GM12878 (cell line): ENCODE results near the gene NPBWR2. TPM values are rescaled to one million over a fixed set of nuclear protein-coding genes. Genes with fewer than 3 reads are reported as not detected.
A peak's percentile ranks its signal among the peaks of the same experiment; 100 is the strongest.

Source experiments
- ASH2L ChIP-seq: fragments of 300-600, 200-600 bp; sonication (generic); IDR thresholded peaks from 2 replicates; pipeline ENCODE4 v1.6.1; 2017; ENCODE audit warnings: low read depth, mild to moderate bottlenecking, borderline replicate concordance
- CBX3 ChIP-seq: fragments of 200-600 bp; sonication (generic); IDR thresholded peaks from 2 replicates; pipeline ENCODE4 v1.6.1; 2016; ENCODE audit warnings: low read depth, borderline replicate concordance
- HDAC6 ChIP-seq: fragments of 200-600 bp; sonication (generic); IDR thresholded peaks from one replicate; pipeline ENCODE4 v1.8.0; 2017; ENCODE audit warnings: antibody characterized with exemption; ENCODE audit not compliant: unreplicated experiment
- JUND ChIP-seq: IDR thresholded peaks from 2 replicates; pipeline ENCODE4 v1.6.1; 2012; ENCODE audit warnings: low read depth, mild to moderate bottlenecking, low read length, improper control_type of control experiment, moderate library complexity
- KDM1A ChIP-seq: fragments of 200-600 bp; sonication (generic); IDR thresholded peaks from 2 replicates; pipeline ENCODE4 v1.6.1; 2016; ENCODE audit warnings: borderline replicate concordance
- NFXL1 ChIP-seq: fragments of 450-650 bp; IDR thresholded peaks from 2 replicates; pipeline ENCODE4 v1.6.1; 2017; ENCODE audit warnings: antibody characterized with exemption, mild to moderate bottlenecking, borderline replicate concordance
- NR2F1 ChIP-seq: fragments of 450-650 bp; conservative IDR thresholded peaks from 2 replicates; pipeline ENCODE4 v1.6.1; 2017; ENCODE audit warnings: mild to moderate bottlenecking
- PAX5 ChIP-seq: IDR thresholded peaks from 2 replicates; pipeline ENCODE4 v1.6.1; 2011; ENCODE audit warnings: low read depth, low read length, borderline replicate concordance
- PAX8 ChIP-seq: fragments of 450-650 bp; IDR thresholded peaks from 2 replicates; pipeline ENCODE4 v1.6.1; 2017; ENCODE audit warnings: mild to moderate bottlenecking, moderate library complexity
- RELA ChIP-seq: fragments of 450-650 bp; IDR thresholded peaks from 2 replicates; pipeline ENCODE4 v1.8.0; 2014; ENCODE audit warnings: borderline replicate concordance; ENCODE audit not compliant: partially characterized antibody
- SKIL ChIP-seq: fragments of 450-650 bp; IDR thresholded peaks from 2 replicates; pipeline ENCODE4 v1.6.1; 2017; ENCODE audit warnings: mild to moderate bottlenecking, low read depth, inconsistent platforms; ENCODE audit not compliant: poor library complexity, severe bottlenecking
- SMAD5 ChIP-seq: IDR thresholded peaks from 2 replicates; pipeline ENCODE4 v1.6.1; 2016; ENCODE audit warnings: antibody characterized with exemption, low read depth
- SRF ChIP-seq, 2 experiments: IDR thresholded peaks; 2 replicates each; pipeline ENCODE4 v1.6.1; 2011; ENCODE audit warnings: low read depth in 2 of 2, low read length in 2 of 2, mild to moderate bottlenecking in 1 of 2, moderate library complexity in 1 of 2
- STAT3 ChIP-seq: IDR thresholded peaks from 2 replicates; pipeline ENCODE4 v1.6.1; 2011; ENCODE audit warnings: low read depth, low read length, improper control_type of control experiment
- ZNF274 ChIP-seq: IDR thresholded peaks from one replicate; pipeline ENCODE4 v1.8.0; 2011; ENCODE audit not compliant: insufficient read length, insufficient read depth
- ZNF384 ChIP-seq: IDR thresholded peaks from 2 replicates; pipeline ENCODE4 v1.6.1; 2012; ENCODE audit warnings: low read depth, mild to moderate bottlenecking, low read length, improper control_type of control experiment, borderline replicate concordance
- polyA plus RNA-seq, 11 experiments: library from polyadenylated mRNA; depleted of rRNA in 4 of 11; unstranded in 6 of 11; stranded (reverse) in 5 of 11; fragments of >200 nt; fragmentation: Nextera tagmentation in 4 of 11; fragmentation: Illumina TruSeq in 1 of 11; extraction: Ambion mirVana in 4 of 11; extraction: Trizol in 1 of 11; gene quantifications; 1 replicate in 1 of 11; 2 replicates in 10 of 11; pipeline versions ENCODE4 v1.2.1 to v1.2.3, GENCODE V29; 2011 to 2016; ENCODE audit warnings: inconsistent platforms in 2 of 11, missing spikeins in 2 of 11, low read depth in 1 of 11
- total RNA-seq, 4 experiments: library from RNA; depleted of rRNA in 3 of 4; stranded (reverse); fragments of >200 nt in 3 of 4; fragmentation: Illumina TruSeq in 1 of 4; extraction: Trizol in 1 of 4; gene quantifications; 2 replicates each; pipeline versions ENCODE4 v1.2.1 to v1.2.3, GENCODE V29; 2013 to 2021
- TF ChIP-seq, protein P1 (sequence below): fragments of 450-650 bp; IDR thresholded peaks from 2 replicates; pipeline ENCODE4 v1.6.1; 2016; ENCODE audit warnings: mild to moderate bottlenecking
- TF ChIP-seq, protein P2 (sequence below): fragments of 450-650 bp; IDR thresholded peaks from 2 replicates; pipeline ENCODE4 v1.6.1; 2017; ENCODE audit warnings: borderline replicate concordance
- TF ChIP-seq, protein P3 (sequence below): fragments of 450-650 bp; IDR thresholded peaks from 2 replicates; pipeline ENCODE4 v1.6.1; 2018; ENCODE audit warnings: borderline replicate concordance, mild to moderate bottlenecking; ENCODE audit not compliant: partially characterized antibody
- TF ChIP-seq, protein P4 (sequence below): fragments of 450-650 bp; conservative IDR thresholded peaks from 2 replicates; pipeline ENCODE4 v1.6.1; 2017; ENCODE audit warnings: mild to moderate bottlenecking, moderate library complexity

Gene NPBWR2
- total and polyA plus RNA-seq, 10 of the 15 experiments (the other 5 are each of a cell fraction or from before 2014, with no cell fraction given), result not detected

DNA sequence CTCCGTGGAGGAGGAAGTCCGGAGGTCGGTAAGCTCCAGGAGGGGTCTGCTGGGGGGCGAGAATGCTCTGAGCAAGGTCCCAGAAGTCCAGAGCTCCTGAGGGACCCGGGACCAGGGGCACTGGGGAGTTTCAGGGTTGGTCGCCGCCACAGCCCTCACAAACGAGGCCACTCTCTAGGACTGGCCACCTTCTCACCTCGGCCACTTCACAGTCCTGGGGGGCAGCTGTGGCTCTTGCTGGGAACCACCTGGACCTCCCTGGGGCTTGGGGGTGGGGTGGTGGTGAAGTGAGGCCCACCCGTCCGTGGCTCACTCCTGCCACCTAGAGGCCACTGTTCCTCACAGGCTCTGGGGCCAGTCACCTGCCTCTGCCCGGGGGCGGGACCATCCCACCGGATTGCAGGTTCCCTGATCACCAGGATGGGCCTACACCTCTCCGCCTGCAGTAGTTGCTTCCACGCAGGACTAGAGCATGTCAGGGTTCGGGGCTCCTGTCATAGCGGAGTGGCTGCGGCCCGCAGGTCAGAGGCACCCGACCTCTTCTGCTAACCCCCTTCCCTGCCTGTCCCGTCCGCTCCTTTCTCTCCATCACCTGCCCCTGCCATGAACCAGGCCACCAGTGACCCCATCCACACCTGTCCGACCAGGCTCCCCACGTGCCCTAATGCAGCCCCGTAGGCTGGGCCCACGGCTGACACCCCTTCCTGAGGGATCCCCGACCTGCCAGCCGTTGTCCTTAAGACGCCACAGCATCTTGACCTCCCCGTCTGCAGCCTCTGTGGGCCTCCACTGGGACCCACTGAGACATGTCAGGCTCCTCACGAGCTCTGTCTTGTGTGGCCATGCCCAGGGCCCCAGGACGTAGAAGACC is 49.5 kb downstream of the NPBWR2 start (continued):
- TF ChIP-seq, protein P1, sequence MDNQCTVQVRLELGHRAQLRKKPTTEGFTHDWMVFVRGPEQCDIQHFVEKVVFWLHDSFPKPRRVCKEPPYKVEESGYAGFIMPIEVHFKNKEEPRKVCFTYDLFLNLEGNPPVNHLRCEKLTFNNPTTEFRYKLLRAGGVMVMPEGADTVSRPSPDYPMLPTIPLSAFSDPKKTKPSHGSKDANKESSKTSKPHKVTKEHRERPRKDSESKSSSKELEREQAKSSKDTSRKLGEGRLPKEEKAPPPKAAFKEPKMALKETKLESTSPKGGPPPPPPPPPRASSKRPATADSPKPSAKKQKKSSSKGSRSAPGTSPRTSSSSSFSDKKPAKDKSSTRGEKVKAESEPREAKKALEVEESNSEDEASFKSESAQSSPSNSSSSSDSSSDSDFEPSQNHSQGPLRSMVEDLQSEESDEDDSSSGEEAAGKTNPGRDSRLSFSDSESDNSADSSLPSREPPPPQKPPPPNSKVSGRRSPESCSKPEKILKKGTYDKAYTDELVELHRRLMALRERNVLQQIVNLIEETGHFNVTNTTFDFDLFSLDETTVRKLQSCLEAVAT, result peak; percentile 38; the same call in 1 of the 2 replicates
- TF ChIP-seq NR2F1 (peak; percentile 68), PAX8 (no peak), RELA (peak; percentile 23), CBX3 (no peak), ZNF274 (no peak), PAX5 (peak; percentile 53; the same call in 1 of the 2 replicates), SMAD5 (no peak), NFXL1 (no peak), ZNF384 (no peak), ASH2L (no peak), SRF (IDR thresholded peaks at IDR 0.05; ENCODE audit: low read depth in 2 of 2, low read length in 2 of 2) (no peak), KDM1A (no peak), HDAC6 (no peak), SKIL (no peak), STAT3 (no peak), JUND (no peak)
- TF ChIP-seq, protein P2, sequence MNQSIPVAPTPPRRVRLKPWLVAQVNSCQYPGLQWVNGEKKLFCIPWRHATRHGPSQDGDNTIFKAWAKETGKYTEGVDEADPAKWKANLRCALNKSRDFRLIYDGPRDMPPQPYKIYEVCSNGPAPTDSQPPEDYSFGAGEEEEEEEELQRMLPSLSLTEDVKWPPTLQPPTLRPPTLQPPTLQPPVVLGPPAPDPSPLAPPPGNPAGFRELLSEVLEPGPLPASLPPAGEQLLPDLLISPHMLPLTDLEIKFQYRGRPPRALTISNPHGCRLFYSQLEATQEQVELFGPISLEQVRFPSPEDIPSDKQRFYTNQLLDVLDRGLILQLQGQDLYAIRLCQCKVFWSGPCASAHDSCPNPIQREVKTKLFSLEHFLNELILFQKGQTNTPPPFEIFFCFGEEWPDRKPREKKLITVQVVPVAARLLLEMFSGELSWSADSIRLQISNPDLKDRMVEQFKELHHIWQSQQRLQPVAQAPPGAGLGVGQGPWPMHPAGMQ, result no peak
- TF ChIP-seq, protein P3, sequence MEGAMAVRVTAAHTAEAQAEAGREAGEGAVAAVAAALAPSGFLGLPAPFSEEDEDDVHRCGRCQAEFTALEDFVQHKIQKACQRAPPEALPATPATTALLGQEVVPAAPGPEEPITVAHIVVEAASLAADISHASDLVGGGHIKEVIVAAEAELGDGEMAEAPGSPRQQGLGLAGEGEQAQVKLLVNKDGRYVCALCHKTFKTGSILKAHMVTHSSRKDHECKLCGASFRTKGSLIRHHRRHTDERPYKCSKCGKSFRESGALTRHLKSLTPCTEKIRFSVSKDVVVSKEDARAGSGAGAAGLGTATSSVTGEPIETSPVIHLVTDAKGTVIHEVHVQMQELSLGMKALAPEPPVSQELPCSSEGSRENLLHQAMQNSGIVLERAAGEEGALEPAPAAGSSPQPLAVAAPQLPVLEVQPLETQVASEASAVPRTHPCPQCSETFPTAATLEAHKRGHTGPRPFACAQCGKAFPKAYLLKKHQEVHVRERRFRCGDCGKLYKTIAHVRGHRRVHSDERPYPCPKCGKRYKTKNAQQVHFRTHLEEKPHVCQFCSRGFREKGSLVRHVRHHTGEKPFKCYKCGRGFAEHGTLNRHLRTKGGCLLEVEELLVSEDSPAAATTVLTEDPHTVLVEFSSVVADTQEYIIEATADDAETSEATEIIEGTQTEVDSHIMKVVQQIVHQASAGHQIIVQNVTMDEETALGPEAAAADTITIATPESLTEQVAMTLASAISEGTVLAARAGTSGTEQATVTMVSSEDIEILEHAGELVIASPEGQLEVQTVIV, result no peak
- TF ChIP-seq, protein P4, sequence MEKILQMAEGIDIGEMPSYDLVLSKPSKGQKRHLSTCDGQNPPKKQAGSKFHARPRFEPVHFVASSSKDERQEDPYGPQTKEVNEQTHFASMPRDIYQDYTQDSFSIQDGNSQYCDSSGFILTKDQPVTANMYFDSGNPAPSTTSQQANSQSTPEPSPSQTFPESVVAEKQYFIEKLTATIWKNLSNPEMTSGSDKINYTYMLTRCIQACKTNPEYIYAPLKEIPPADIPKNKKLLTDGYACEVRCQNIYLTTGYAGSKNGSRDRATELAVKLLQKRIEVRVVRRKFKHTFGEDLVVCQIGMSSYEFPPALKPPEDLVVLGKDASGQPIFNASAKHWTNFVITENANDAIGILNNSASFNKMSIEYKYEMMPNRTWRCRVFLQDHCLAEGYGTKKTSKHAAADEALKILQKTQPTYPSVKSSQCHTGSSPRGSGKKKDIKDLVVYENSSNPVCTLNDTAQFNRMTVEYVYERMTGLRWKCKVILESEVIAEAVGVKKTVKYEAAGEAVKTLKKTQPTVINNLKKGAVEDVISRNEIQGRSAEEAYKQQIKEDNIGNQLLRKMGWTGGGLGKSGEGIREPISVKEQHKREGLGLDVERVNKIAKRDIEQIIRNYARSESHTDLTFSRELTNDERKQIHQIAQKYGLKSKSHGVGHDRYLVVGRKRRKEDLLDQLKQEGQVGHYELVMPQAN, result peak; percentile 48; the same call in 1 of the 2 replicates
